Epithelial cell of proximal tubule (primary cell): ENCODE measurements around the gene ANKRD44. TPM values are rescaled to one million over a fixed set of nuclear protein-coding genes. Genes with fewer than 3 reads are reported as not detected.

Source experiments
- DNase-seq: peaks from one replicate; pipeline ENCODE4 v3.0.0-alpha.2; 2011; ENCODE audit warnings: low read depth
- H3K4me3 ChIP-seq: 2 replicates; pipeline ENCODE4 v1.5.1; 2011; ENCODE audit warnings: low read depth, mild to moderate bottlenecking, low read length
- CTCF ChIP-seq: conservative IDR thresholded peaks from 2 replicates; pipeline ENCODE4 v1.5.1; 2012; ENCODE audit warnings: low read depth, mild to moderate bottlenecking, low read length
- total RNA-seq: library from RNA; depleted of rRNA; stranded (reverse); fragments of >200 nt; gene quantifications from 2 replicates; pipeline ENCODE4 v1.2.3, GENCODE V29; 2015

ANKRD44 gene
- total RNA-seq, result 1.7 and 4.2 TPM in 2 replicates

GRCh38 chr2:197310271-197310985 is at the start of gene ANKRD44:
ANKRD44 (minus strand) TSS chr2:197310780; CDS start chr2:197310604, 176 bp downstream.
- no peak for TF ChIP-seq CTCF
- DNase-seq, result no peak
- peak within 1 kb of the TSS; percentile 77 for H3K4me3 ChIP-seq

GRCh38 chr2:197359859-197360258 is 49.3 kb upstream of the ANKRD44 start:
- no peak for DNase-seq
- H3K4me3 ChIP-seq, result no peak overlapping the region
- TF ChIP-seq CTCF, result peak; percentile 41

DNA sequence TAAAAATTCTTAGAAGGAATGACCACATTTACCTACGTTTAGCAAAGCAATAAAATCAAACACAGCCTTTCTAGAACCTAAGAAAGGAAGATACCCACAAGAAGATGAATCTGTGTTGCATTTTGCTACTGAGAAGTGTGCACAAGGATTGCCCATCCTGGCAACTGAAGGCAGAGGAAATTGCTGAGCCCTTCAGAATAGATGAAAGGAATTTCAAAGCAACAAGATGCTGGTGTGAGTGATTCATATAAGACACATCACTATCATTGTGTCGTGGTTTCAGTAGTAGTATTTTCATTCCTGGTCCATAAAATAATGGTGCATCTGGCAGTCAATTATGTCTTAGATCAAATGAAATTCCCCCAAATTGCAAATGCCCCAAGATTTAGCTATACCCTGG is 48.4 kb upstream of the ANKRD44 start:
- no peak for DNase-seq
- H3K4me3 ChIP-seq, result no peak overlapping the region
- TF ChIP-seq CTCF, result no peak

- no peak for DNase-seq
- no peak overlapping the region for H3K4me3 ChIP-seq
- no peak for TF ChIP-seq CTCF
These were observed 47.4 kb upstream of the ANKRD44 start for GRCh38 chr2:197357986-197358385.

GRCh38 chr2:197356136-197356535 is 45.6 kb upstream of the ANKRD44 start:
- peak; percentile 48 for TF ChIP-seq CTCF
- no peak for DNase-seq
- H3K4me3 ChIP-seq, result no peak overlapping the region

- H3K4me3 ChIP-seq, result no peak overlapping the region
- no peak for DNase-seq
- TF ChIP-seq CTCF, result no peak
These were observed 43.6 kb upstream of the ANKRD44 start for GRCh38 chr2:197354169-197354558.
